HepG2 (cell line): Measurements from ENCODE around the gene FSIP1. TPM values are rescaled to one million over a fixed set of nuclear protein-coding genes. Genes with fewer than 3 reads are reported as not detected.
A peak's percentile ranks its signal among the peaks of the same experiment; 100 is the strongest.

Source experiments
- ATAC-seq: fragments of 200-7000 bp; cut with Tn5 transposase; 3 replicates; pipeline ENCODE4 v1.9.1; 2020; ENCODE audit warnings: mild to moderate bottlenecking, moderate library complexity
- BruUV-seq: library from RNA; stranded (reverse); fragments of 400-500 nt; replicated peaks from 2 replicates; lab custom pipeline; 2021; lab: Mats Ljungman, UMichigan
- CTCF ChIA-PET: fragments of 300-600 bp; formaldehyde crosslinking; extraction: SDS; loops from one replicate; lab custom pipeline; 2021; ENCODE audit warnings: low total read pairs, inconsistent platforms, low intra/inter-chr PET ratio; lab: Yijun Ruan, JAX
- POLR2A ChIA-PET: fragments of 350-600 bp; sonication (Branson Sonifier 250); formaldehyde crosslinking; loops from one replicate; lab custom pipeline; 2020; ENCODE audit warnings: antibody characterized with exemption, inconsistent platforms; lab: Yijun Ruan, JAX
- DNase-seq: peaks from one replicate; pipeline ENCODE4 v3.0.0-alpha.2; 2015; ENCODE audit warnings: low spot score
- FAIRE-seq: peaks from 3 replicates; lab custom pipeline; 2011; peaks lifted over from hg19 to GRCh38; lab: Jason Lieb, UNC
- H2AFZ ChIP-seq: one replicate; pipeline ENCODE4 v1.6.1; 2011; ENCODE audit warnings: low read length, inconsistent platforms
- H3K27ac ChIP-seq: fragments of 300-600 bp; 3 replicates; pipeline ENCODE4 v1.8.0; 2011; ENCODE audit warnings: mixed run types, mild to moderate bottlenecking, mixed read lengths, low read length, inconsistent platforms; ENCODE audit not compliant: insufficient read depth; ENCODE audit errors: extremely low read length
- H3K27me3 ChIP-seq, 2 experiments: fragments of 200-600 bp in 1 of 2; 2 replicates in 1 of 2; 3 replicates in 1 of 2; pipeline versions ENCODE4 v1.6.0 to v1.8.0; 2011; ENCODE audit warnings: low read length in 2 of 2, mild to moderate bottlenecking in 2 of 2, moderate library complexity in 2 of 2, inconsistent platforms in 1 of 2; ENCODE audit not compliant: insufficient read depth in 2 of 2, control insufficient read depth in 1 of 2
- H3K36me3 ChIP-seq, 2 experiments: fragments of 200-600 bp in 1 of 2; replicated peaks in 1 of 2; 2 replicates in 1 of 2; 3 replicates in 1 of 2; pipeline versions ENCODE4 v1.5.1 to v1.8.0; 2011; ENCODE audit warnings: low read length in 2 of 2, inconsistent platforms in 1 of 2; ENCODE audit not compliant: insufficient read depth in 2 of 2, control insufficient read depth in 1 of 2
- H3K4me1 ChIP-seq: 2 replicates; pipeline ENCODE4 v1.5.1; 2012; ENCODE audit warnings: low read length, inconsistent platforms; ENCODE audit not compliant: insufficient read depth
- H3K4me2 ChIP-seq: 2 replicates; pipeline ENCODE4 v1.6.0; 2011; ENCODE audit warnings: low read depth, low read length, inconsistent platforms
- H3K4me3 ChIP-seq, 3 experiments: fragments of 200-600 bp in 1 of 3; sonication (generic), shearing (Covaris generic) in 1 of 3; replicated peaks in 1 of 3; 2 replicates each; pipeline ENCODE4 v1.5.1; 2011 to 2016; ENCODE audit warnings: low read length in 3 of 3, inconsistent platforms in 2 of 3, low read depth in 2 of 3, mild to moderate bottlenecking in 2 of 3, control low read depth in 1 of 3, mixed read lengths in 1 of 3; ENCODE audit not compliant: insufficient read depth in 1 of 3
- H3K79me2 ChIP-seq: one replicate; pipeline ENCODE4 v1.6.1; 2011; ENCODE audit warnings: low read length, inconsistent platforms; ENCODE audit not compliant: insufficient read depth
- H3K9ac ChIP-seq: 2 replicates; pipeline ENCODE4 v1.6.0; 2011; ENCODE audit warnings: mild to moderate bottlenecking, low read depth, low read length, inconsistent platforms; ENCODE audit not compliant: insufficient read depth
- H3K9me3 ChIP-seq: 2 replicates; pipeline ENCODE4 v1.5.1; 2012; ENCODE audit warnings: mild to moderate bottlenecking, low read length
- H4K20me1 ChIP-seq: 2 replicates; pipeline ENCODE4 v1.6.0; 2011; ENCODE audit warnings: inconsistent platforms, mild to moderate bottlenecking, low read length, moderate library complexity; ENCODE audit not compliant: insufficient read depth
- MAFG ChIP-seq: sonication (generic); formaldehyde crosslinking; IDR thresholded peaks from 2 replicates; pipeline ENCODE4 v1.5.1; 2020; ENCODE audit warnings: mild to moderate bottlenecking, missing genetic modification reagents
- NFE2 ChIP-seq: sonication (generic); formaldehyde crosslinking; IDR thresholded peaks from 2 replicates; pipeline ENCODE4 v1.4.0; 2020; ENCODE audit warnings: missing genetic modification reagents
- POLR2A ChIP-seq, 2 experiments: IDR thresholded peaks; 2 replicates each; pipeline ENCODE4 v1.6.1; 2011; ENCODE audit warnings: low read depth in 2 of 2, low read length in 2 of 2, mild to moderate bottlenecking in 1 of 2, moderate library complexity in 1 of 2; ENCODE audit not compliant: insufficient read depth in 1 of 2
- POLR2AphosphoS2 ChIP-seq: IDR thresholded peaks from 2 replicates; pipeline ENCODE4 v1.6.1; 2011; ENCODE audit warnings: low read depth, low read length, improper control_type of control experiment
- POLR2AphosphoS5 ChIP-seq: IDR thresholded peaks from 2 replicates; pipeline ENCODE4 v1.6.1; 2012; ENCODE audit warnings: low read depth, low read length
- WGBS: methylation state at CpG from one replicate; pipeline ENCODE4 v1.1.6; 2017; ENCODE audit warnings: low lambda C conversion rate; 5-methylcytosine and 5-hydroxymethylcytosine counted together
- in situ Hi-C: cut with HindIII; loops from 2 replicates; pipeline ENCODE4 v1.10.0; 2017; ENCODE audit warnings: low pct_unique_long_range_greater_than_20kb; ENCODE audit not compliant: extremely low pct_ligation_motif_present
- intact Hi-C: fragments of 100-400 bp; cut with micrococcal nuclease; formaldehyde crosslinking; loops from one replicate; pipeline ENCODE4 v1.10.0; 2022; ENCODE audit not compliant: unreplicated experiment
- polyA plus RNA-seq, 8 experiments: library from polyadenylated mRNA; depleted of rRNA in 3 of 8; stranded (reverse) in 7 of 8; unstranded in 1 of 8; fragments of >200 nt; fragmentation: Illumina TruSeq in 4 of 8; extraction: Trizol in 4 of 8; gene quantifications; 2 replicates each; pipeline versions ENCODE4 v1.2.1 to v1.2.3, GENCODE V29; 2011 to 2016; ENCODE audit warnings: low read depth in 4 of 8, missing spikeins in 1 of 8, mixed read lengths in 1 of 8; ENCODE audit not compliant: insufficient read depth in 1 of 8
- total RNA-seq, 5 experiments: library from RNA; depleted of rRNA; stranded (reverse); fragments of >200 nt; fragmentation: Illumina TruSeq; extraction: Trizol; gene quantifications; 2 replicates each; pipeline ENCODE4 v1.2.3, GENCODE V29; 2016; ENCODE audit warnings: low read depth in 1 of 5
- TF ChIP-seq, protein P1 (sequence below): sonication (generic); formaldehyde crosslinking; IDR thresholded peaks from 2 replicates; pipeline ENCODE4 v1.4.0; 2020; ENCODE audit warnings: missing genetic modification reagents, borderline replicate concordance
- TF ChIP-seq, protein P2 (sequence below): sonication (generic); formaldehyde crosslinking; IDR thresholded peaks from 2 replicates; pipeline ENCODE4 v1.5.1; 2020; ENCODE audit warnings: missing genetic modification reagents, mild to moderate bottlenecking, borderline replicate concordance
- TF ChIP-seq, protein P3 (sequence below): sonication (generic); formaldehyde crosslinking; IDR thresholded peaks from 2 replicates; pipeline ENCODE4 v1.5.0; 2020; ENCODE audit warnings: mild to moderate bottlenecking, missing genetic modification reagents

FSIP1 gene
- total and polyA plus RNA-seq, 2 of the 13 experiments (the other 11 are each of a cell fraction or from before 2014, with no cell fraction given), result 0.18 TPM; not detected in 1

DNA sequence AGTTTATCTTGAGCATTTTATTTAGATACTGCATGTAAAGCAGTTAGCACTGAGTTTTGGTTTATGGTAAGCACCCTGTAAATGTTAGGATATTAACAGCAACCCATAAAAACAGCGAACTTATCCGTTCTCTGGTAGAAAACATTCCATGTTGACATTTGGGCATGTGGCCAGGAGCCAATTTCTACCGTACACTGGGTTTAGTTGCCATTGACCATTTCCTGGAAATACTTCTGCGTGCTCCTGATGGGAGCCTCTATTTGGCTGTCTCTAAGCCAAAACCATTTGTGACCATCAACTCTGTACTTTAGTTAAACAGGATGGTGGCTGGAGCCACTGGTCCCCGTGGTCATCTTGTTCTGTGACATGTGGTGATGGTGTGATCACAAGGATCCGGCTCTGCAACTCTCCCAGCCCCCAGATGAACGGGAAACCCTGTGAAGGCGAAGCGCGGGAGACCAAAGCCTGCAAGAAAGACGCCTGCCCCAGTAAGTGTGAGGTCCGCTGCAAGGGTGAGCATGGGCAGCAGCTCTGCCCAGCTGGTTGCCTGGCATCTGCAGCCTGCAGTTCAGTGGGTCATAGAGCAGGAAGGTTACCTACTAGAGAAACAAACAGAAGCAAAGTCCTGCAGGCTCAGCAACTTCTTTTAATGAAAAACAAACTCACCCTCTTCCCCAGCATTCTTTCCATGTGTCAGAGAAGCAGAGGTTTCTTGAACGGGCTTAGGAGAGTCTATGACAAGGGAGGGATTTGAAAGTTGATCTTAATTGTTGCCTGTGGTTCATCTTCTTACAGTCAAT, 194.7 kb downstream of the FSIP1 start:
- DNase-seq (no peak), FAIRE-seq (no peak), ATAC-seq (no peak)
- no peak overlapping the region for H2AFZ ChIP-seq
- intact Hi-C loops (loop anchor here (2.0 kb wide), 1 partner anchor 411 kb away; no protein-coding TSS in a partner anchor), in situ Hi-C loops (loop anchor here (10.0 kb wide), 3 partner anchors 153 to 773 kb away; no protein-coding TSS in a partner anchor)
- CTCF ChIA-PET, result no interaction called here
- peaks cover 42% of the 10 kb centered on the region for H3K4me1 ChIP-seq
- TF ChIP-seq NFE2 (CRISPR knock-in tag), result no peak
- TF ChIP-seq, protein P1, sequence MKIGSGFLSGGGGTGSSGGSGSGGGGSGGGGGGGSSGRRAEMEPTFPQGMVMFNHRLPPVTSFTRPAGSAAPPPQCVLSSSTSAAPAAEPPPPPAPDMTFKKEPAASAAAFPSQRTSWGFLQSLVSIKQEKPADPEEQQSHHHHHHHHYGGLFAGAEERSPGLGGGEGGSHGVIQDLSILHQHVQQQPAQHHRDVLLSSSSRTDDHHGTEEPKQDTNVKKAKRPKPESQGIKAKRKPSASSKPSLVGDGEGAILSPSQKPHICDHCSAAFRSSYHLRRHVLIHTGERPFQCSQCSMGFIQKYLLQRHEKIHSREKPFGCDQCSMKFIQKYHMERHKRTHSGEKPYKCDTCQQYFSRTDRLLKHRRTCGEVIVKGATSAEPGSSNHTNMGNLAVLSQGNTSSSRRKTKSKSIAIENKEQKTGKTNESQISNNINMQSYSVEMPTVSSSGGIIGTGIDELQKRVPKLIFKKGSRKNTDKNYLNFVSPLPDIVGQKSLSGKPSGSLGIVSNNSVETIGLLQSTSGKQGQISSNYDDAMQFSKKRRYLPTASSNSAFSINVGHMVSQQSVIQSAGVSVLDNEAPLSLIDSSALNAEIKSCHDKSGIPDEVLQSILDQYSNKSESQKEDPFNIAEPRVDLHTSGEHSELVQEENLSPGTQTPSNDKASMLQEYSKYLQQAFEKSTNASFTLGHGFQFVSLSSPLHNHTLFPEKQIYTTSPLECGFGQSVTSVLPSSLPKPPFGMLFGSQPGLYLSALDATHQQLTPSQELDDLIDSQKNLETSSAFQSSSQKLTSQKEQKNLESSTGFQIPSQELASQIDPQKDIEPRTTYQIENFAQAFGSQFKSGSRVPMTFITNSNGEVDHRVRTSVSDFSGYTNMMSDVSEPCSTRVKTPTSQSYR (CRISPR knock-in tag), result no peak
- no peak for TF ChIP-seq MAFG (CRISPR knock-in tag)
- peak; percentile 30; the same call in 1 of the 2 replicates for TF ChIP-seq POLR2AphosphoS2
- 0 out of 2 replicates have a peak, but pooled peaks have one; percentile 22 for TF ChIP-seq POLR2AphosphoS5
- TF ChIP-seq, protein P2, sequence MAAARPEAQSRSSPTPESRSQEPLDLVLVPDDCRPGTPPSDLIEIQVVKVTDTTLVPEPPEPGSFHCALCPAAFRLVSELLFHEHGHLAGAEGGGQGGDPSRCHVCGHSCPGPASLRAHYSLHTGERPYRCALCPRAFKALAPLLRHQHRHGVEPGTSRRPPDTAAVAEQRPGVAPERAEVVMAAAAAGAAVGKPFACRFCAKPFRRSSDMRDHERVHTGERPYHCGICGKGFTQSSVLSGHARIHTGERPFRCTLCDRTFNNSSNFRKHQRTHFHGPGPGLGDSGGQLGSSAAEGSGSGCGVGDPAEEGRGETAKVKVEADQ (CRISPR knock-in tag), result no peak
- TF ChIP-seq POLR2A (IDR thresholded peaks at IDR 0.05; ENCODE audit: insufficient read depth in 1 of 2, low read depth in 2 of 2, low read length in 2 of 2), result peak; percentile 10 to 22; a peak in 2 of 4 replicates
- TF ChIP-seq, protein P3, sequence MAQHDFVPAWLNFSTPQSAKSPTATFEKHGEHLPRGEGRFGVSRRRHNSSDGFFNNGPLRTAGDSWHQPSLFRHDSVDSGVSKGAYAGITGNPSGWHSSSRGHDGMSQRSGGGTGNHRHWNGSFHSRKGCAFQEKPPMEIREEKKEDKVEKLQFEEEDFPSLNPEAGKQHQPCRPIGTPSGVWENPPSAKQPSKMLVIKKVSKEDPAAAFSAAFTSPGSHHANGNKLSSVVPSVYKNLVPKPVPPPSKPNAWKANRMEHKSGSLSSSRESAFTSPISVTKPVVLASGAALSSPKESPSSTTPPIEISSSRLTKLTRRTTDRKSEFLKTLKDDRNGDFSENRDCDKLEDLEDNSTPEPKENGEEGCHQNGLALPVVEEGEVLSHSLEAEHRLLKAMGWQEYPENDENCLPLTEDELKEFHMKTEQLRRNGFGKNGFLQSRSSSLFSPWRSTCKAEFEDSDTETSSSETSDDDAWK (CRISPR knock-in tag), result no peak
- H3K36me3 ChIP-seq, result peaks cover 42 to 92% of the 10 kb centered on the region in 2 experiments
- H3K79me2 ChIP-seq, result peaks cover 3% of the 10 kb centered on the region
- 92% methylated on average over 13 of the region's 13 CpGs for WGBS
- H3K27me3 ChIP-seq, result no peaks in the 10 kb centered on the region
- no peak overlapping the region for H3K4me3 ChIP-seq
- no peak overlapping the region for H3K9ac ChIP-seq
- no TSS peak for BruUV-seq
- no peak overlapping the region for H3K4me2 ChIP-seq
- H3K9me3 ChIP-seq, result no peaks in the 10 kb centered on the region
- POLR2A ChIA-PET, result no interaction called here
- peaks cover 3% of the 10 kb centered on the region; the same call in 1 of the 2 replicates for H4K20me1 ChIP-seq
- no peak overlapping the region for H3K27ac ChIP-seq
